ENCODE results near the gene RPS15.
A peak's percentile ranks its signal among the peaks of the same experiment; 100 is the strongest.

Gene RPS15

DNA sequence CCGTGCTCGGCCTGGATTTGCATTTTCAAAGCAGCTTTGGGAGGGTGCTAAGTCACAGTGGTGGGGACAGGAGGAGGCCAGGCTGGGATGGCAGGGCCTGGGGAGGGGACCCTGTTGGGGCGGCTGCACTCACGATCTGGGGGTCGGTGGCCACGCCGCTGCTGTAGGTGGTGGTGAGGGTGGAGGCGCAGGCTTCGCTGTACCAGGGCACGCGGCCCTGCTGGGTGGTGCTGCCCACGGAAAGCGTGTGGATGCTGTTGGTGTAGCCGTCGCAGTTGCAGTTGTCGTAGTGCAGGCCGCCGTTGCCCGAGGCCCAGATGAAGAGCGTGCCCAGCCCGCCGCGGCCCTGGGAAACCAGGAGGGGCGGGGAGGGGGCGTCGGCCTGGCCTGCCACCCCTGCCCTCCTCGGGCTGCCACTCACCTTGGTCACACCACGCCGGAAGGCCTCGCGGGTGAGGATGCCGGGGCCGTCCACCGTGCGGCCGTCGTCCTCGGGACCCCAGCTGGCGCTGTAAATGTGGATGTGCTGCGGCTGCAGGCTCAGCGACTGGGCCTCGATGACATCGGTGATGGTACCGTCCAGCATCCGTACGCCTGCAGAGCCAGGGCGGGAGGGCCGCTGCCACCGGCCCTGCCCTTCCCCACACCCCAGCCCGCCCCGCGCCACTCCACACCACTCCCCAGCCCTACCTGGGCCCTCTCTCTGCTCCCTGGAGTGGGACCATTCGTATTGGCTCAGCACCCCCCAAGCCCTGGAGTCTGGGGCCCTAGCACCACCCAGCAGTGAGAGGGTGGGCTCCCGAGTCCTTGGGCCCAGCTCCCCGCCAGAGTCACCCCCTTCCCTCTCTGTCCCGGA is 48.8 kb downstream of the RPS15 start:
- H3K36me3 ChIP-seq (replicated peaks): no peaks in the 10 kb centered on the region
- in situ Hi-C loops (cut with MboI; ENCODE audit: low sequenced_read_pairs): no loop called here
- no peaks in the 10 kb centered on the region for H3K27me3 ChIP-seq (ENCODE audit: low read depth)
- DNase-seq (ENCODE audit: low spot score in 2 of 2): no peak
- no peak overlapping the region for H3K4me3 ChIP-seq
- H3K4me1 ChIP-seq: peaks cover 12% of the 10 kb centered on the region
- H3K9me3 ChIP-seq: no peaks in the 10 kb centered on the region

DNA sequence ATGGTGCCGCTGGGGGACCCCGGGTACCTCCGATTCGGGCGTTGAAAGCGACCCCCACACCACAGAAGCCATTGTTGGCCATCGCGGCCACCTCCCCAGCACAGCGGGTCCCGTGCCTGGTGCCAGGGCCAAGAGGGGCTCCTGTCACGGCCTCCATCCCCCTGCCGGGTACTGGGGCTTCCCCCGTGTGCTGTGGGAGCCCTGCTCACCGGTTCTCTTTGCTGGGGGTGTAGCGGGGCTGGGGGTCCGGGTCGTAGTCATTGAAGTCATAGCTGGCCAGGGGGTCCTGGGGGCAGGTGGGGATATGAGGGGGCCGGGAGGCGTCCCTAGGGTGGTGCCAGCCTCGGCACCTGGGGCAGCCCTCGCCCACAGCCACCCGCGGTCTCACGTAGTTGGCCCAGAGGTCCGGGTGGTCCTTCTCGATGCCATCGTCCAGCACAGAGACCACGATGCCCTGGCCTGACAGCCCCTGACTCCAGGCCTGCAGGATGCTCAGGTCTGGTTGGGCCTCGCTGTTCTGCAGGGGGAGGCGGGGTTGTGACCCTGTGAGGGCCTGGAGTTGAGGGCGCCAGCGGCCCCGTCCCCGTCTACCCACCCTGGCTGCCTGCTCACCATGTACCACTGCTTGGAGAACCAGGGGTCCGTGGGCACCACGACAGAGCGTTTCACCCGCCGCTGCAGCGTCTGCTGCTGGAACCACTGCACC is 49.5 kb downstream of the RPS15 start:
- H3K36me3 ChIP-seq (replicated peaks): no peaks in the 10 kb centered on the region
- H3K4me1 ChIP-seq: peaks cover 13% of the 10 kb centered on the region
- in situ Hi-C loops (cut with MboI; ENCODE audit: low sequenced_read_pairs): no loop called here
- no peak for DNase-seq (ENCODE audit: low spot score in 2 of 2)
- H3K27me3 ChIP-seq (ENCODE audit: low read depth): no peaks in the 10 kb centered on the region
- H3K9me3 ChIP-seq: no peaks in the 10 kb centered on the region
- H3K4me3 ChIP-seq: no peak overlapping the region

GRCh38 chr19:1488282-1488601 is 50.0 kb downstream of the RPS15 start:
- in situ Hi-C loops (cut with MboI; ENCODE audit: low sequenced_read_pairs): no loop called here
- no peak overlapping the region for H3K4me3 ChIP-seq
- no peaks in the 10 kb centered on the region for H3K27me3 ChIP-seq (ENCODE audit: low read depth)

GRCh38 chr19:1489463-1490310 is 51.5 kb downstream of the RPS15 start:
- Histone ChIP-seq H3K9me3 (no peaks in the 10 kb centered on the region), H3K27me3 (ENCODE audit: low read depth) (no peaks in the 10 kb centered on the region), H3K36me3 (replicated peaks) (no peaks in the 10 kb centered on the region), H3K4me3 (peak overlapping the region; percentile 39), H3K4me1 (peaks cover 19% of the 10 kb centered on the region)
- in situ Hi-C loops (cut with MboI; ENCODE audit: low sequenced_read_pairs): no loop called here
- no peak for DNase-seq (ENCODE audit: low spot score in 2 of 2)

More at GRCh38 chr19:1488282-1488601, 50.0 kb downstream of the RPS15 start:
- H3K9me3 ChIP-seq: no peaks in the 10 kb centered on the region
- H3K36me3 ChIP-seq (replicated peaks): no peaks in the 10 kb centered on the region
- H3K4me1 ChIP-seq: peaks cover 18% of the 10 kb centered on the region
- DNase-seq (ENCODE audit: low spot score in 2 of 2): no peak
